Parathyroid adenoma (tissue), 2 donors: Measurements from ENCODE around the gene WDR45B.

Experiments
- H2AFZ ChIP-seq: fragments of 300-600 bp; sonication (generic); one replicate; pipeline ENCODE4 v1.7.0; 2017; ENCODE audit warnings: antibody characterized with exemption, mild to moderate bottlenecking
- H3K27ac ChIP-seq: fragments of 300-600 bp; sonication (generic); one replicate; pipeline ENCODE4 v1.7.0; 2017
- H3K27me3 ChIP-seq: fragments of 300-600 bp; sonication (generic); one replicate; pipeline ENCODE4 v1.7.0; 2017; ENCODE audit warnings: low read length; ENCODE audit not compliant: control insufficient read depth, insufficient read depth
- H3K36me3 ChIP-seq: fragments of 300-600 bp; sonication (generic); one replicate; pipeline ENCODE4 v1.7.0; 2017; ENCODE audit warnings: low read length; ENCODE audit not compliant: control insufficient read depth, insufficient read depth
- H3K4me1 ChIP-seq: fragments of 300-600 bp; sonication (generic); one replicate; pipeline ENCODE4 v1.7.0; 2017; ENCODE audit warnings: control low read depth
- H3K4me2 ChIP-seq: fragments of 300-600 bp; sonication (generic); one replicate; pipeline ENCODE4 v1.7.0; 2017; ENCODE audit warnings: low read length
- H3K4me3 ChIP-seq: fragments of 300-600 bp; sonication (generic); one replicate; pipeline ENCODE4 v1.7.0; 2017; ENCODE audit warnings: low read depth, low read length
- H3K79me2 ChIP-seq: fragments of 300-600 bp; sonication (generic); one replicate; pipeline ENCODE4 v1.7.0; 2017; ENCODE audit warnings: control low read depth
- H3K9ac ChIP-seq: fragments of 300-600 bp; sonication (generic); one replicate; pipeline ENCODE4 v1.7.0; 2017; ENCODE audit warnings: mild to moderate bottlenecking
- H3K9me3 ChIP-seq: fragments of 300-600 bp; sonication (generic); one replicate; pipeline ENCODE4 v1.7.0; 2017; ENCODE audit warnings: low read length; ENCODE audit not compliant: control insufficient read depth
- TF ChIP-seq, protein P1 (sequence below): fragments of 300-600 bp; sonication (generic); IDR thresholded peaks from one replicate; pipeline ENCODE4 v1.7.0; 2017; ENCODE audit warnings: antibody characterized with exemption, mild to moderate bottlenecking
- donor health status: primary hyperparathyroidism.

The WDR45B gene

DNA sequence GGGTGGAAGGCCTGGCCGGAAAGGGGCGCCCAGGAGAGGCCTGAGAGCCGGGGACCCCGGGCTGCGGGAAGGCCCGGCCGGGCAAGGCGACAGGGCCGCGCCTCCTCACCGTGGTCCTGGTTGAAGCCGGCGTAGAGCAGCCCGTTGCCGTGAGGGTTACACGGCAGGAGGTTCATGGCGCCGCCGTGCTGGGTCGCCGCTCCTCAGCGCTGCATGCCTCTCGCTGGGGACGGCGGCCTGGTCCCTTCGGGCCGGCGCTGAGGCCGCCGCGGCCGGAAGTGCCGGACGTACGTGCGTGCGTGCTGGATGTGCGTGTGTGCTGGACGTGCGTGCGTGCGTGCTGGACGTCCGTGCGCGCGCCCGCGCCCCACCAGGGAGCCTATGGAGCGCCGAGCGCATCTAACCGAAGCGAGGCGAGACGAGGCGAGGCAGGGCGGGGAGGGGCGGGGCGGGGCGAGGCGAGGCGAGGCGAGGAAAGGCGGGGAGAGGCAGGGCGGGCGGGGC is at the start of gene WDR45B:
Gene WDR45B (minus strand): TSS at position 280 of the 504 bp plus-strand sequence. CDS start 104 bp downstream, at position 176.
- Histone ChIP-seq H3K4me3 (peak within 1 kb of the TSS; percentile 76), H3K4me1 (peaks cover 10% of the 10 kb centered on the region), H2AFZ (peak within 1 kb of the TSS; percentile 93), H3K27ac (peak within 1 kb of the TSS; percentile 83), H3K9me3 (no peaks in the 10 kb centered on the region), H3K4me2 (peak within 1 kb of the TSS; percentile 95), H3K79me2 (peaks cover 31% of the 10 kb centered on the region), H3K36me3 (no peaks in the 10 kb centered on the region), H3K27me3 (no peaks in the 10 kb centered on the region), H3K9ac (peak within 1 kb of the TSS; percentile 99)
- TF ChIP-seq, protein P1, sequence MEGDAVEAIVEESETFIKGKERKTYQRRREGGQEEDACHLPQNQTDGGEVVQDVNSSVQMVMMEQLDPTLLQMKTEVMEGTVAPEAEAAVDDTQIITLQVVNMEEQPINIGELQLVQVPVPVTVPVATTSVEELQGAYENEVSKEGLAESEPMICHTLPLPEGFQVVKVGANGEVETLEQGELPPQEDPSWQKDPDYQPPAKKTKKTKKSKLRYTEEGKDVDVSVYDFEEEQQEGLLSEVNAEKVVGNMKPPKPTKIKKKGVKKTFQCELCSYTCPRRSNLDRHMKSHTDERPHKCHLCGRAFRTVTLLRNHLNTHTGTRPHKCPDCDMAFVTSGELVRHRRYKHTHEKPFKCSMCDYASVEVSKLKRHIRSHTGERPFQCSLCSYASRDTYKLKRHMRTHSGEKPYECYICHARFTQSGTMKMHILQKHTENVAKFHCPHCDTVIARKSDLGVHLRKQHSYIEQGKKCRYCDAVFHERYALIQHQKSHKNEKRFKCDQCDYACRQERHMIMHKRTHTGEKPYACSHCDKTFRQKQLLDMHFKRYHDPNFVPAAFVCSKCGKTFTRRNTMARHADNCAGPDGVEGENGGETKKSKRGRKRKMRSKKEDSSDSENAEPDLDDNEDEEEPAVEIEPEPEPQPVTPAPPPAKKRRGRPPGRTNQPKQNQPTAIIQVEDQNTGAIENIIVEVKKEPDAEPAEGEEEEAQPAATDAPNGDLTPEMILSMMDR = no peak

DNA sequence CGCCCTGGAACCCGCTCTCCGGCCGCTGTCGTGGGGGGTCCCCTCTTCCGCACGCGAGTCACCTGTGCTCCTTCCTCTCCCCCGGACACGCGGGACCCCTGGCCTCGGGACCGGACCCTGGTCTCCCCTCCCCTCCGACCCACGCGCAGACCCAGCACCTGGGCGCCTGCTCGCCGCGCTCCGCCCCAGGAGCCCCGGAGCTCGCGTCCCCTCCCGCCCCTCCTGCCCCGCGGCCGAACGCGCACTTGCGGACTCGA is 49.5 kb upstream of the WDR45B start:
- TF ChIP-seq, protein P1 = no peak

DNA sequence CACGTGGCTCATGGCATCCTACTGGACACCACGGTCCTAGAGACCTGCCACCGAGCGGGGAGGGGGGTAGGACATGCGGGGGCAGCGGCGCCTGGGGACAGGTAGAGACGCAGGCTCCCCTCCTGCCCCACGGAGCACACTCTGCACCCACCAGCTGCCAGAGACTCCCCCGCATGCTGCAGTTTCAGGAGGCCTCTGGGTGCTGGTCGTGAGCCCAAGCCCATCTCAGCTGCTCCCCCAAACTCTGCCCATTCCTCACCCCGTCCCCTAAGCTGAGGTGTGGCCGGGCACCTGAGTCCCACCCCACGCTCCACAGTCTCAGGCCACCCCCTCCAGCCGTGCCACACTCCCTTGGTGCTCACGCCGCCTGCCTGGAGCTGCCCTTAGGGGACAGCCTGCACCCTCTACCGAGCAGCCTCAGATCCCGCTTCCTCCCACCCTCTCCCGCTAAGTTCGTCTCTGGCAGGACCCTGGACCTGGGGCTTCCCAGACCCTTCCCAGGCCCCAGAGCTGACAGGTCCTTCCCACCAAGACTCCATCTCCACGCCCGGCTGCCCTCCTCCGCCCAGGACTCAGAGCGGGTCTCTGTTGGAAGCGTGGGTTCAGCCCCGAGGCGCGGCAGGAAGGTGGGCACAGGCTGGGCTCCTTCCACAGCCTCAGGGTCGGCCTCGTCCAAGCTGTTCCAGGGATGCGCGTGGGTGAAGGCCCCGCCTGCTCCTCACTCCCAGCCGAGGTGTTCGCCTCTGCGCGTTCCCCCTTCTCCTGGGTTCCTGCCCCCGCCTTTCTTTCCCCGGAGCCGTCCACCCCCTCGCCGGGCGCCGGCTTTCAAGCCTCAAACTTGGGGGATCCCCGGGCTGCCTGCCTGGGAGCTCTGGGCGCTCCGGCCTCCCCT is 48.9 kb upstream of the WDR45B start:
- peak overlapping the region; percentile 47 for H3K4me3 ChIP-seq
- TF ChIP-seq, protein P1 = no peak
- H3K79me2 ChIP-seq = peaks cover 18% of the 10 kb centered on the region
- no peaks in the 10 kb centered on the region for H3K4me1 ChIP-seq
- H3K4me2 ChIP-seq = peak overlapping the region; percentile 83
- no peak overlapping the region for H3K9ac ChIP-seq
- no peaks in the 10 kb centered on the region for H3K9me3 ChIP-seq
- H3K27me3 ChIP-seq = no peaks in the 10 kb centered on the region
- H2AFZ ChIP-seq = no peak overlapping the region
- no peak overlapping the region for H3K27ac ChIP-seq
- H3K36me3 ChIP-seq = no peaks in the 10 kb centered on the region

More for the DNA sequence above, 49.5 kb upstream of the WDR45B start:
- H3K4me1 ChIP-seq = no peaks in the 10 kb centered on the region
- no peaks in the 10 kb centered on the region for H3K9me3 ChIP-seq
- H2AFZ ChIP-seq = peak overlapping the region; percentile 67
- no peaks in the 10 kb centered on the region for H3K27me3 ChIP-seq
- H3K4me2 ChIP-seq = peak overlapping the region; percentile 83
- H3K4me3 ChIP-seq = peak overlapping the region; percentile 47
- no peak overlapping the region for H3K27ac ChIP-seq
- H3K36me3 ChIP-seq = no peaks in the 10 kb centered on the region
- H3K9ac ChIP-seq = no peak overlapping the region
- peaks cover 16% of the 10 kb centered on the region for H3K79me2 ChIP-seq

DNA sequence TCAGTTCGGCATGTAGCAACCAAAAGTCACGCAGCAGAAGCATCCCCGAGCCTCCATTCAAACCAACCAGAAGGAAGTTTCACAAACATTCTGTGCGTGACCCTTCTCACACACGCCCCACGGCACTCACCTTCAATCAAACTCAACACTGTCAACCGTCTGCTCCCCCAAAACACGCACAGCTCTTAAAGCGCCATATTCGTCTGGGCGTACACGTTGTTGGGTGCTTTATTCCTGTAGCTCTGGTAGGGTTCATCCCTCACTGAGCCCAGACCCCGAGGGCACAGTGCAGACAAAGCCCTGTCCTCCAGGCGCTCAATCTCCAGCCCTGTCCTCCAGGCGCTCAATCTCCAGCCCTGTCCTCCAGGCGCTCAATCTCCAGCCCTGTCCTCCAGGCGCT is 48.0 kb upstream of the WDR45B start:
- H3K36me3 ChIP-seq = no peaks in the 10 kb centered on the region
- H3K27me3 ChIP-seq = no peaks in the 10 kb centered on the region
- H3K4me1 ChIP-seq = no peaks in the 10 kb centered on the region
- no peak overlapping the region for H3K4me2 ChIP-seq
- TF ChIP-seq, protein P1 = no peak
- H3K79me2 ChIP-seq = peaks cover 18% of the 10 kb centered on the region
- H3K4me3 ChIP-seq = no peak overlapping the region
- no peaks in the 10 kb centered on the region for H3K9me3 ChIP-seq
- H2AFZ ChIP-seq = no peak overlapping the region
- H3K9ac ChIP-seq = no peak overlapping the region
- no peak overlapping the region for H3K27ac ChIP-seq
